Measurements from ENCODE around the gene UNC119. TPM values are rescaled to one million over a fixed set of nuclear protein-coding genes. Genes with fewer than 3 reads are reported as not detected.
"Not testable (repeated sequence)": the region's sequence is repeated elsewhere in the genome, so short reads cannot be mapped to it uniquely, and the experiment has no call there.

The UNC119 gene
- total RNA-seq, 4 donors from 2014 or later = 17.5 to 28.7 (median 20.3) TPM

DNA sequence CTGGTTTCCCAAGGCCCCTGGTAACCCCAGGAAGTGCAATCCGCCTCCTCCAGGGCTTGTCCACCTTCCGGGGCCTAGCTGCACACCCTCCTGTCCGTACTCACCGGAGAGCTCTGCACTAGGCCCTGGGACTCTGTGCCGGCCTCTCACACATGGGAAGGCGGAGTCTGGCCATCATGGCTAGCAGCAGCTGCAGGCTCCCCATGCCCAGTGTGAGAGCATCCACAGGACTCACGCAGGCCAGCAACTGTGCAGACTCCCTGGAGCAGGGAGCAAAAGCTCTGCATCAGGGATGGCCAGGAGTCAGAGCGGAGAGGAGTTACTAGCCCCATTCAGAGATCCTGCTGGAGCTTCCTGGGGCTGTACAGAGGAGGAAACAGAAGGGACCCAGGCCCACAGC lies 26.0 kb downstream of the UNC119 start:
- Histone ChIP-seq H3K36me3 (no peaks in the 10 kb centered on the region), H3K27me3 (peaks cover 8% of the 10 kb centered on the region), H3K4me3 (no peak overlapping the region), H3K27ac (no peak overlapping the region), H3K4me1 (peaks cover 0 to 9% (median 0%) of the 10 kb centered on the region in 3 donors), H3K9me3 (no peaks in the 10 kb centered on the region)
- WGBS, 2 donors (ENCODE audit: low coverage in 1 of 2) = 100% methylated on average over 2 of the region's 8 CpGs; no CpG with 5 or more reads in 1 of the 2 donors
- no peak for TF ChIP-seq POLR2AphosphoS5 (IDR thresholded peaks at IDR 0.05)
- no peak for TF ChIP-seq EP300 (IDR thresholded peaks at IDR 0.05)
- TF ChIP-seq, protein P1, sequence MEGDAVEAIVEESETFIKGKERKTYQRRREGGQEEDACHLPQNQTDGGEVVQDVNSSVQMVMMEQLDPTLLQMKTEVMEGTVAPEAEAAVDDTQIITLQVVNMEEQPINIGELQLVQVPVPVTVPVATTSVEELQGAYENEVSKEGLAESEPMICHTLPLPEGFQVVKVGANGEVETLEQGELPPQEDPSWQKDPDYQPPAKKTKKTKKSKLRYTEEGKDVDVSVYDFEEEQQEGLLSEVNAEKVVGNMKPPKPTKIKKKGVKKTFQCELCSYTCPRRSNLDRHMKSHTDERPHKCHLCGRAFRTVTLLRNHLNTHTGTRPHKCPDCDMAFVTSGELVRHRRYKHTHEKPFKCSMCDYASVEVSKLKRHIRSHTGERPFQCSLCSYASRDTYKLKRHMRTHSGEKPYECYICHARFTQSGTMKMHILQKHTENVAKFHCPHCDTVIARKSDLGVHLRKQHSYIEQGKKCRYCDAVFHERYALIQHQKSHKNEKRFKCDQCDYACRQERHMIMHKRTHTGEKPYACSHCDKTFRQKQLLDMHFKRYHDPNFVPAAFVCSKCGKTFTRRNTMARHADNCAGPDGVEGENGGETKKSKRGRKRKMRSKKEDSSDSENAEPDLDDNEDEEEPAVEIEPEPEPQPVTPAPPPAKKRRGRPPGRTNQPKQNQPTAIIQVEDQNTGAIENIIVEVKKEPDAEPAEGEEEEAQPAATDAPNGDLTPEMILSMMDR (IDR thresholded peaks at IDR 0.05) = no peak
- TF ChIP-seq POLR2A (IDR thresholded peaks at IDR 0.05) = no peak
- ATAC-seq = no peak

- H3K27me3 ChIP-seq = peaks cover 7% of the 10 kb centered on the region
Observed at GRCh38 chr17:28524476-28525424, 27.7 kb downstream of the UNC119 start.

GRCh38 chr17:28523876-28524275 lies 28.5 kb downstream of the UNC119 start:
- Histone ChIP-seq H3K27ac (no peak overlapping the region), H3K9me3 (no peaks in the 10 kb centered on the region), H3K4me1 (peaks cover 0 to 9% (median 0%) of the 10 kb centered on the region in 3 donors), H3K36me3 (no peaks in the 10 kb centered on the region), H3K4me3 (no peak overlapping the region), H3K27me3 (peaks cover 7% of the 10 kb centered on the region)
- 90% methylated on average over 2 of the region's 15 CpGs; no CpG with 5 or more reads in 1 of the 2 donors for WGBS, 2 donors (ENCODE audit: low coverage in 1 of 2)
- ATAC-seq = no peak
- TF ChIP-seq, protein P1 (IDR thresholded peaks at IDR 0.05) = no peak
- no peak for TF ChIP-seq EP300 (IDR thresholded peaks at IDR 0.05)
- TF ChIP-seq POLR2A (IDR thresholded peaks at IDR 0.05) = no peak
- no peak for TF ChIP-seq POLR2AphosphoS5 (IDR thresholded peaks at IDR 0.05)

More at GRCh38 chr17:28524476-28525424, 27.7 kb downstream of the UNC119 start:
- no peak for ATAC-seq
- no peaks in the 10 kb centered on the region for H3K36me3 ChIP-seq
- H3K4me3 ChIP-seq = no peak overlapping the region
- no CpG with 5 or more reads among the region's 25 CpGs for WGBS, 2 donors (ENCODE audit: low coverage in 1 of 2)
- H3K27ac ChIP-seq = no peak overlapping the region
- peaks cover 0 to 9% (median 0%) of the 10 kb centered on the region in 3 donors for H3K4me1 ChIP-seq
- no peaks in the 10 kb centered on the region for H3K9me3 ChIP-seq
- no peak for TF ChIP-seq POLR2A (IDR thresholded peaks at IDR 0.05)
- TF ChIP-seq EP300 (IDR thresholded peaks at IDR 0.05) = no peak
- TF ChIP-seq POLR2AphosphoS5 (IDR thresholded peaks at IDR 0.05) = no peak
- TF ChIP-seq, protein P1 (IDR thresholded peaks at IDR 0.05) = no peak

DNA sequence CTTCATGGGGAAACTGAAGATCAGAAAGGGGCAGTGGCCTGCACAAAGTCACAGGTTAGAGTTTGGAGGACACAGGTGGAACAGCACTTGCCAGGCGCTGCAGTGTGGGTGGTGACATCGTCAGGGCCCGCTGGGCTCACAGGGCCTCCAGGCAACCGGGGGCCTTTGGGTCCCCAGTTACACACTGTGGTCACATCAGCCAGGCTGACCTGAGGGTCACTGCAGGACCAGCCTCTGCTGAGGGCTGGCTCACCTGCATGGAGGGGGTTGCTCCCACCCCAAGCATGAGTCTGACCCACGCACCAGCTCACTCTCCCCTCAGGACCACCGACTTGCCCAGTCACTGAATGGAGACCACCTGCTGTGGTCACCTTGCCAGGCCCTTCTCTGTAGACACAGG lies 29.2 kb downstream of the UNC119 start:
- ATAC-seq = no peak
- 76% methylated on average over 4 of the region's 6 CpGs; no CpG with 5 or more reads in 1 of the 2 donors for WGBS, 2 donors (ENCODE audit: low coverage in 1 of 2)

GRCh38 chr17:28522281-28522680 lies 30.1 kb downstream of the UNC119 start:
- H3K27me3 ChIP-seq, H3K4me3 ChIP-seq, H3K27ac ChIP-seq, H3K36me3 ChIP-seq, H3K9me3 ChIP-seq, H3K4me1 ChIP-seq, ATAC-seq: not testable (repeated sequence)
- WGBS, 2 donors (ENCODE audit: low coverage in 1 of 2) = 86% methylated on average over 1 to 3 of the region's 4 CpGs

More for the DNA sequence above, 29.2 kb downstream of the UNC119 start:
- no peak overlapping the region for H3K4me3 ChIP-seq
- no peaks in the 10 kb centered on the region for H3K9me3 ChIP-seq
- H3K27ac ChIP-seq = no peak overlapping the region
- H3K27me3 ChIP-seq = peaks cover 7% of the 10 kb centered on the region
- peaks cover 0 to 9% (median 0%) of the 10 kb centered on the region in 3 donors for H3K4me1 ChIP-seq
- no peak for TF ChIP-seq POLR2AphosphoS5 (IDR thresholded peaks at IDR 0.05)
- no peak for TF ChIP-seq EP300 (IDR thresholded peaks at IDR 0.05)
- TF ChIP-seq, protein P1 (IDR thresholded peaks at IDR 0.05) = no peak
- TF ChIP-seq POLR2A (IDR thresholded peaks at IDR 0.05) = no peak
- no peaks in the 10 kb centered on the region for H3K36me3 ChIP-seq
